HL-60 (cell line): ENCODE data around the gene EXOC2.

Experiments
- DNase-seq, 2 experiments: peaks; one replicate each; pipeline ENCODE4 v3.0.0-alpha.2; 2010 to 2020; ENCODE audit warnings: low read depth in 1 of 2, low spot score in 1 of 2
- H3K27ac ChIP-seq: fragments of 250-450 bp; sonication (Bioruptor Pico); replicated peaks from 2 replicates; pipeline ENCODE4 v1.5.1; 2020; ENCODE audit warnings: mild to moderate bottlenecking, moderate library complexity
- H3K27me3 ChIP-seq: fragments of 250-450 bp; sonication (Bioruptor Pico); 2 replicates; pipeline ENCODE4 v1.5.1; 2021; ENCODE audit warnings: mild to moderate bottlenecking, moderate library complexity; ENCODE audit not compliant: insufficient read depth, poor library complexity, severe bottlenecking
- H3K4me3 ChIP-seq: replicated peaks from 2 replicates; pipeline ENCODE4 v1.5.1; 2011; ENCODE audit warnings: mild to moderate bottlenecking, control low read depth, low read length; ENCODE audit not compliant: insufficient read depth
- CTCF ChIP-seq: IDR thresholded peaks from one replicate; pipeline ENCODE4 v1.5.1; 2011; ENCODE audit warnings: low read length, control low read depth, inconsistent platforms; ENCODE audit not compliant: insufficient read depth
- GABPA ChIP-seq: IDR thresholded peaks from 2 replicates; pipeline ENCODE4 v1.6.1; 2012; ENCODE audit warnings: low read depth
- POLR2AphosphoS5 ChIP-seq: IDR thresholded peaks from 2 replicates; pipeline ENCODE4 v1.6.1; 2012; ENCODE audit warnings: low read depth
- REST ChIP-seq: IDR thresholded peaks from 2 replicates; pipeline ENCODE4 v1.6.1; 2012; ENCODE audit warnings: low read depth; ENCODE audit not compliant: insufficient replicate concordance
- SPI1 ChIP-seq: IDR thresholded peaks from 2 replicates; pipeline ENCODE4 v1.6.1; 2012; ENCODE audit warnings: low read depth, mild to moderate bottlenecking, borderline replicate concordance

The EXOC2 gene

GRCh38 chr6:505374-505773 lies 187.6 kb downstream of the EXOC2 start:
- H3K4me3 ChIP-seq: no peak overlapping the region
- H3K27ac ChIP-seq: no peak overlapping the region
- no peak for DNase-seq
- TF ChIP-seq SPI1: no peak
- TF ChIP-seq POLR2AphosphoS5: no peak
- no peak for TF ChIP-seq CTCF
- TF ChIP-seq REST: no peak
- H3K27me3 ChIP-seq: no peaks in the 10 kb centered on the region

- Histone ChIP-seq H3K4me3 (no peak overlapping the region), H3K27ac (no peak overlapping the region), H3K27me3 (no peaks in the 10 kb centered on the region)
- DNase-seq: no peak
- TF ChIP-seq POLR2AphosphoS5 (no peak), GABPA (no peak), SPI1 (no peak), CTCF (no peak), REST (no peak)
Observed at GRCh38 chr6:504446-504980, 188.4 kb downstream of the EXOC2 start.

- H3K27me3 ChIP-seq: no peaks in the 10 kb centered on the region
- no peak overlapping the region for H3K27ac ChIP-seq
- TF ChIP-seq REST (no peak), POLR2AphosphoS5 (no peak), SPI1 (no peak), GABPA (no peak), CTCF (no peak)
- H3K4me3 ChIP-seq: no peak overlapping the region
- no peak for DNase-seq
Observed at GRCh38 chr6:503610-504362, 189.2 kb downstream of the EXOC2 start.
